ENCODE results near the gene MYO19. TPM values are rescaled to one million over a fixed set of nuclear protein-coding genes. Genes with fewer than 3 reads are reported as not detected.
"Not testable (repeated sequence)": the region's sequence is repeated elsewhere in the genome, so short reads cannot be mapped to it uniquely, and the experiment has no call there.

The MYO19 gene
- total RNA-seq, 1 experiment from 2014 or later, result 146 TPM

GRCh38 chr17:36474571-36474970 is 60.1 kb downstream of the MYO19 start:
- H3K4me3 ChIP-seq (ENCODE audit: insufficient read depth, low read depth, low read length), result no peak overlapping the region
- no peak for DNase-seq

GRCh38 chr17:36470499-36470898 is 64.2 kb downstream of the MYO19 start:
- H3K36me3 ChIP-seq (replicated peaks; ENCODE audit: control insufficient read depth, insufficient read depth, low read length), result no peaks in the 10 kb centered on the region
- H3K27me3 ChIP-seq (ENCODE audit: control insufficient read depth, insufficient read depth, low read length), result peaks cover 3% of the 10 kb centered on the region

More at GRCh38 chr17:36474571-36474970, 60.1 kb downstream of the MYO19 start:
- no peaks in the 10 kb centered on the region for H3K36me3 ChIP-seq (replicated peaks; ENCODE audit: control insufficient read depth, insufficient read depth, low read length)
- no peaks in the 10 kb centered on the region; the same call in 1 of the 2 replicates for H3K27me3 ChIP-seq (ENCODE audit: control insufficient read depth, insufficient read depth, low read length)

GRCh38 chr17:36469733-36470132 is 64.9 kb downstream of the MYO19 start:
- Histone ChIP-seq H3K4me3 (ENCODE audit: insufficient read depth, low read depth, low read length) (no peak overlapping the region), H3K27me3 (ENCODE audit: control insufficient read depth, insufficient read depth, low read length) (peaks cover 8% of the 10 kb centered on the region), H3K36me3 (replicated peaks; ENCODE audit: control insufficient read depth, insufficient read depth, low read length) (no peaks in the 10 kb centered on the region)
- no peak for DNase-seq

More at GRCh38 chr17:36470499-36470898, 64.2 kb downstream of the MYO19 start:
- no peak overlapping the region for H3K4me3 ChIP-seq (ENCODE audit: insufficient read depth, low read depth, low read length)
- no peak for DNase-seq

GRCh38 chr17:36468903-36469635 is 65.6 kb downstream of the MYO19 start:
- H3K4me3 ChIP-seq (ENCODE audit: insufficient read depth, low read depth, low read length), result no peak overlapping the region
- peak; percentile 25 for DNase-seq
- peaks cover 9% of the 10 kb centered on the region for H3K27me3 ChIP-seq (ENCODE audit: control insufficient read depth, insufficient read depth, low read length)

DNA sequence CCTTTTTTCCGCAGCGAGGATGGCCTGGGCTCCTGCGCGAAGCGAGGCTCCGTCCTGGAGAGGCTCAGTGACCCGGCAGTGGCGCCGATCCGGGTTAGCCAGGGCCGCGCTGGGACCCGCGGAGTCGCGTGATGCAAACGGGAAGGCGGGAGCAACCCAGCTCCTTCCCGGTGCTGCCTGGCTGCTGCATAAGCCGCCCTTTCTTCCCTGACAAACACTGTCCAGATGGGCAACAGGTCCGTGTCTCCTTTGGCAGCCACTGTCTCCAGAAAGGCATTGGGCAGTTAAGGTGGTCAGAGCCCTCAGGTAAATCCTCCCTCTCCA is 69.9 kb downstream of the MYO19 start:
- no peaks in the 10 kb centered on the region for H3K36me3 ChIP-seq (replicated peaks; ENCODE audit: control insufficient read depth, insufficient read depth, low read length)
- DNase-seq, result no peak
- peaks cover 9% of the 10 kb centered on the region for H3K27me3 ChIP-seq (ENCODE audit: control insufficient read depth, insufficient read depth, low read length)
- H3K4me3 ChIP-seq (ENCODE audit: insufficient read depth, low read depth, low read length), result no peak overlapping the region

More at GRCh38 chr17:36468903-36469635, 65.6 kb downstream of the MYO19 start:
- H3K36me3 ChIP-seq (replicated peaks; ENCODE audit: control insufficient read depth, insufficient read depth, low read length), result no peaks in the 10 kb centered on the region

GRCh38 chr17:36463916-36464764 is 70.5 kb downstream of the MYO19 start:
- DNase-seq, result peak; percentile 98
- H3K4me3 ChIP-seq (ENCODE audit: insufficient read depth, low read depth, low read length), result peak overlapping the region; percentile 10; the same call in 1 of the 2 replicates
- peaks cover 9% of the 10 kb centered on the region for H3K27me3 ChIP-seq (ENCODE audit: control insufficient read depth, insufficient read depth, low read length)
- H3K36me3 ChIP-seq (replicated peaks; ENCODE audit: control insufficient read depth, insufficient read depth, low read length), result no peaks in the 10 kb centered on the region

DNA sequence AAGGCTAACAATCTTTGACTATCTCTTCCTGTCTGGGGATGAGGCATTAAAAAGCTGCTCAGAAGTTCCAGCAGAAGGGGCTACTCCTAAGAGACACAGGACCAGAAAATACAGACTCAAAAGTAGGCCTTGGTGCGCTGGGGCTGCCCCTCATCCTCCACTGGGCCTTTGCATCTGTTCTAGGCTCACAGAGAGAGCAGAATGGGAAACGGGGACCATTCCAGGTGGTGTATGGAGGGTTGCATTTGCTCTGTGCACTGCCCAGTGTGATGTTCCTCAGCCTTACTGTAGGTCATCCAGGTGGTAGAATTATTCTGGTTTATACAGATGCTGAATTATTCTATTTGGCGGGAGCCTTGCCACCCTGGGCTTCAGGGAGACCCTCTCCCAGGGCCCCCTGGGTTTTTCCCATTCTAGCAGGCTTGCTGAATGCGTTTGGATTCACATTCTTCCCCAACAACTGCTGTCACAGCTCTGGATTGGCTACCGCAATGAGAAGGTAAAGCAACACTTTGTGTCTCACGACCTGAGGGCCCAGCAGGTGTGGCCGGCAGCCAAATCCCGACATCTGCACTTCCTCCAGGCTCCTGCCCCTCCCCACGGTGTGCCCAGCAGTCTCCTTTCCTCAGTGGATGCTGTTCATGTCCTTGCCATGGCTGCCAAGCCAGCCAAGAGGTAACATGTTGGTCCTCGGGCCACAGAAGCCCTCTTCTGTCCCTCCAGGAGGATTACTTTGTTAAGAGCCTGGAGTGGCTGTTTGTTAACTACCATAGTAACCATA is 73.1 kb downstream of the MYO19 start:
- peak; percentile 22 for DNase-seq
- H3K4me3 ChIP-seq (ENCODE audit: insufficient read depth, low read depth, low read length), result no peak overlapping the region
- H3K36me3 ChIP-seq (replicated peaks; ENCODE audit: control insufficient read depth, insufficient read depth, low read length), result no peaks in the 10 kb centered on the region
- H3K27me3 ChIP-seq (ENCODE audit: control insufficient read depth, insufficient read depth, low read length), result peaks cover 6% of the 10 kb centered on the region

GRCh38 chr17:36460265-36460937 is 74.3 kb downstream of the MYO19 start:
- peaks cover 5% of the 10 kb centered on the region for H3K27me3 ChIP-seq (ENCODE audit: control insufficient read depth, insufficient read depth, low read length)

GRCh38 chr17:36459601-36460000 is 75.1 kb downstream of the MYO19 start:
- Histone ChIP-seq H3K4me3 (ENCODE audit: insufficient read depth, low read depth, low read length) (no peak overlapping the region), H3K27me3 (ENCODE audit: control insufficient read depth, insufficient read depth, low read length) (no peaks in the 10 kb centered on the region; the same call in 1 of the 2 replicates), H3K36me3 (replicated peaks; ENCODE audit: control insufficient read depth, insufficient read depth, low read length) (no peaks in the 10 kb centered on the region)
- DNase-seq, result peak; percentile 18

More at GRCh38 chr17:36460265-36460937, 74.3 kb downstream of the MYO19 start:
- DNase-seq, result peak; percentile 62
- H3K4me3 ChIP-seq (ENCODE audit: insufficient read depth, low read depth, low read length), result no peak overlapping the region
- H3K36me3 ChIP-seq (replicated peaks; ENCODE audit: control insufficient read depth, insufficient read depth, low read length), result no peaks in the 10 kb centered on the region

GRCh38 chr17:36459045-36459444 is 75.6 kb downstream of the MYO19 start:
- Histone ChIP-seq H3K36me3 (replicated peaks; ENCODE audit: control insufficient read depth, insufficient read depth, low read length) (no peaks in the 10 kb centered on the region), H3K27me3 (ENCODE audit: control insufficient read depth, insufficient read depth, low read length) (no peaks in the 10 kb centered on the region; the same call in 1 of the 2 replicates), H3K4me3 (ENCODE audit: insufficient read depth, low read depth, low read length) (no peak overlapping the region)
- DNase-seq, result peak; percentile 21

DNA sequence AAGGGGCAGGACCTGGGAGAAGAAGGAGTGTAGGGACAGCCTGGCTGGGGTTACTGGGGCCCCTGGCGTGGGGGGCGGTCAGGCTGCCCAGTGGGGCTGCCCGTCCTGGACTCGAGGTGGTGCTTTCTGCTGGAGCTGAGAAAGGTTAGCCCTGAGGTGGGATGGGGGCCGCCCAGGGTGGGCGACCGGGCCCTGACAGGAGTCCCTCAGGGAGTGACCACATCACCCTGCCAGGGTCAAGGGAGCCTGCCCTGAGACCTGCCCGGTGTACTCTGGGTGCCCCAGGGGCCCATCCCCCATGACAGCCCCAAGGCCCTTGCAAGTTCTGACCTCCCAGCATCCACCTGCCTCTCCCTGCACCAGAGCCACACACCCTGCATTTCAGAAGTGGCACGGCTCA is 77.0 kb downstream of the MYO19 start:
- peak; percentile 17 for DNase-seq
- not testable (repeated sequence) for H3K4me3 ChIP-seq (ENCODE audit: insufficient read depth, low read depth, low read length); H3K27me3 ChIP-seq (ENCODE audit: control insufficient read depth, insufficient read depth, low read length); H3K36me3 ChIP-seq (replicated peaks; ENCODE audit: control insufficient read depth, insufficient read depth, low read length)

DNA sequence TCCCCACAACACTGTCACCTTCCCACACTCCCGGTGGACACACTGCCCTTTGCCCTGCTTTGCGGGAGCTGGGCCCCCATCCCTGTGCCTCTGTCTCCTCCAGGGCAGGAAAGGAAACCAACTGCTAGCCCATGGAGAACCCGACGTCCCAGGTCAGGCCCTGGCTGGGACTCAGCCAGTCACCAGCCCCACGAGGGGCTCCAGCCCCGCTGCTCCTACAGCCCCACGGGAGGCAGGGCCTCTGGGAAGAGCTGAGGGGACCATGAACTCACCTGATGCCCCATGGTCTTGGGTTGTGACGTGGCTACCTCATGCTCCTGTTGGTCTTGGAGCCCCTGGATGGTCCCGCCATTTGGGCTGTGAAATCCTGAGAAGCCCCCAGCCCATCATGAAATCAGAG is 81.8 kb downstream of the MYO19 start:
- H3K36me3 ChIP-seq (replicated peaks; ENCODE audit: control insufficient read depth, insufficient read depth, low read length); H3K27me3 ChIP-seq (ENCODE audit: control insufficient read depth, insufficient read depth, low read length); H3K4me3 ChIP-seq (ENCODE audit: insufficient read depth, low read depth, low read length); DNase-seq: not testable (repeated sequence)

DNA sequence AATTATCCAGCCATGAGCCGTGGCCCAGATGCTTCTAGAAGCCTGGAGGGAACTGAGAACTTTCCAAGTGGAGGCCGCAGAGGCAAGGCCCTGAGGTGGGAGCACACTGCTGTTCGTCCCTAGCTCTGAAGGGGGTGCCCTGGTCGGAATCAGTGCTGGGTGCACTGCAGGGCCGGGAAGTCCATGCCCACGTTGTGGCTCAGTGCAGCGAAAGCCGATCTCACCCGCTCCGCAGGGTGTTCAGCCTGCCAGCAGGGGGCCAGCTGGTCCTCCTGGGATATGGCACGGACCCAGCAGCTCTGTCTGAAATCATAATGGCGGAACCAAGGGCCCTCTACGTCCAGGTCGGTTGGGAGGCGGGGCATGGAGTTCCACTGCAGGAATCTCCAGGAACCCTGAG is 84.7 kb downstream of the MYO19 start:
- H3K27me3 ChIP-seq (ENCODE audit: control insufficient read depth, insufficient read depth, low read length); DNase-seq; H3K36me3 ChIP-seq (replicated peaks; ENCODE audit: control insufficient read depth, insufficient read depth, low read length); H3K4me3 ChIP-seq (ENCODE audit: insufficient read depth, low read depth, low read length): not testable (repeated sequence)

Measured in H7 (cell line).